Right renal pelvis (tissue), 4 donors: ENCODE data around the gene TEN1. TPM values are rescaled to one million over a fixed set of nuclear protein-coding genes. Genes with fewer than 3 reads are reported as not detected.
A peak's percentile ranks its signal among the peaks of the same experiment; 100 is the strongest.
"Not testable (repeated sequence)": the region's sequence is repeated elsewhere in the genome, so short reads cannot be mapped to it uniquely, and the experiment has no call there.

Experiments used
- DNase-seq, 4 donors: peaks; one replicate each; pipeline ENCODE4 v3.0.0-alpha.2; 2013; ENCODE audit warnings: low read depth in 4 of 4, low spot score in 3 of 4, missing footprints in 1 of 4
- polyA plus RNA-seq, 4 donors: library from polyadenylated mRNA; unstranded; fragments of 120-200 nt; gene quantifications; one replicate each; pipeline ENCODE4 v1.2.1, GENCODE V29; 2013; ENCODE audit not compliant: insufficient read length in 4 of 4

The TEN1 gene, protein sequence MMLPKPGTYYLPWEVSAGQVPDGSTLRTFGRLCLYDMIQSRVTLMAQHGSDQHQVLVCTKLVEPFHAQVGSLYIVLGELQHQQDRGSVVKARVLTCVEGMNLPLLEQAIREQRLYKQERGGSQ
- polyA plus RNA-seq, result 10 to 100 TPM; 23.7 to 26.3 (median 25.0) TPM

DNA sequence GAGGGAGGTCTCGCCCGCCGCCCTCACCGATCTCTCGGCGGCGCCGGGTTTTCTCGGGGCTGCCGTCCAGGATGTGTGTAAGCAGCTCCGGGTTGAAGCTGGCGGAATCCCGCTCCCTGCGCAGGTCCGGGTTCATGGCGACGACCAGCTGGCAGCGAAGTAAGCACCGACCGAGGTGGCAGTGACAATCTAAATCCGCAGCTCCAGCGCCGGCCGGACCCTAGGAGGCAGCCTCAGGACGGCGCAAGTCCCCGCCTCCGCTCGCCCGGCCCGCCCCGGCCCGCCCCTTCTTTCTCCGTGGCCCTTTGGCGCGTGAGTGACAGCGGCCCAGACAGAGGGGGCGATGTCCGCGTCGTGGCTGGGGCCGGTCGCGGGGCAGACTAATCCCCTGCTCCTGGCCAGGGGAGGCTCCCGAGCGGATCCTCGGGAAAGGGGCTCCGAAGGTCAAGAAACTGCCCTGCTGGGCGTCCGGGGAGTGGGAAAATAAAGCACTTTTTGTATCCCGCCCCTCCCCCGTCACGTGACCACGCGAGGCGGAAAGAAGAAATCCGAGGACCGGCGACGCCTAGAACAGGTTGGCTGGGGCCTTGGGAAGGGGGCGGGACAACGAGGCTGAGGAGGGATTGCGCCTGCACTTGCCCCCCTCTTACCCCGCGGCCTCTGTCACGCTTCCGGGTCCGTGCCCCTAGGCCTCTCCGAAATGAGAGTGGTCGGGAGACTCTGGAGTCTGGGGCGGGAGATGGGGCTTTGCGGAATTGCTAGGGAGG, at the start of gene TEN1, which contains the start of gene ACOX1:
TSS of gene TEN1 (plus strand) at position 303 of the 767 bp plus-strand sequence. CDS start 6,953 bp downstream, outside the sequence.
TSS of gene ACOX1 (minus strand) at position 229 of the 767 bp plus-strand sequence. CDS start at position 136, 93 bp downstream.
- peak; percentile 94 to 97 (median 96) for DNase-seq

DNA sequence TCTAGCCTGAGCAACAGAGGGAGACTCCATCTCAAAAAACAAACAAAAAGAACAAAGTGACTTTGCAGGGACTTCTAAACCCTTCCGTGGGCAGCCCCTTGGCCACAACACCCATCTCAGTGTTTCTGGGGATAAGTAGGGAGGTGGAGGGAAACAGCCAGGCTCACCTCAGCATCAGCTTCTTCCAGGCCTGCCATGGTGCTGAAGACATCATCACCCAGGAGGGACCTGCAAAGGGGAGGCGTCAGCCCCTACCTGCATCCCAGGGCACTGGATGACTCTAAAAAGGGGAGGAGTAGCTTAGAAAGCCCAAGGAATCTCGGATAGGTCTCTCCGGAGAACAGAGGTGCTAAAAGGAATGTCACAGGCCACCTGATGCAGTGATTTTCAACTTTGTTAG, 48.0 kb upstream of the TEN1 start:
- no peak for DNase-seq

DNA sequence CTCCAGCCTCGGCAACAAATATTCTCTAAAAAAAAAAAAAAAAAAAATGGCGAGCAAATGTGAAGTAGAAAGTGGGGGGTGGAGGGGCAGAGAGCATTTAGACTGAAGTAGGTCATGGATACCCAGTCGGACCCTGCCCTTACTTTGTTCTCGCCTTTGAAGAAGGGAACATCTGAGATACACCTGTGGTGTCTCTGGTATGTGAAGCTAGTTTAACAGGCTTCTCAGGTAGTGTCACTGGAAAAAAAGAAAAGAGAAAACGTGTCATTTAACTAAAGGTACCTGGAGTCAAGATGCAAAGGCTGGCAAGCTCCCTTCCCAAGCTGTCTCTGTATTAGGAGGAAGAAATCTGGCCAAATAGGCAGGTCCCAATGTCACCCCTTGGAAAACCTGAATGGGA, 46.2 kb upstream of the TEN1 start:
- no peak for DNase-seq

DNA sequence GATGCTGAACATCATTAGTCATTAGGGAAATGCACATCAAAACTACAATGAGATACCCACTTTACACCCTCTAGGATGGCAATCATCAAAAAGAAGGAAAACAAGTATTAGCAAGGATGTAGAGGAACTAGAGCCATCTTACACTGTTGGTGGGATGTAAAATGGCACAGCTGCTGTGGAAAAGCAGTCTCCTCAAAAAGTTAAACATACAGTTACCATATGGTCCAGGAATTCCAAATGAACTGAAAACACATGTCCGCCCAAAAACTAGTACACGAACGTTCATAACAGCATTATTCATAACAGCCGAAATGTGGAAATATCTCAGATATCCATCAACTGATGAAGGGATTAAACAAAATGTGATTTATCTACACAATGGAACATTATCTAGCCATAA, 45.2 kb upstream of the TEN1 start:
- no peak for DNase-seq

DNA sequence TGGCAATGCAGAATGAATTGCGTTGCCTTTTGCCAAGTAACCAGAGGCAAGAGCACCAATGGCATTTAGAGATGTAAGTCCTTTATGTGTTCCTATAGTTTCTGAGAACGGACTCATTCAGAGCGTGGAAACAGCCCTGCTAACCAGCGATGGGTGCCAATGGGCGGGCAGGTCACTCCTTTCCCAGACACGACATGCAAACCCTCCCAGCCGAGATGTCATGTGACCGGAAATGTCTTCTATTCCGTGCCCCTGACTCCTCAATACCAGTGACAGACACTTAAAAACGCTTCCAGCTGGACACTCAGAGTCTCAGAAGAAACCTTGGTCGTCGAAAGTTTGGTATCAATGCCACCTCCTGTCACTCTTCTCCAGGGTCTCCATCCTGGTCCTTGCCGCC, 41.4 kb upstream of the TEN1 start:
- no peak for DNase-seq

DNA sequence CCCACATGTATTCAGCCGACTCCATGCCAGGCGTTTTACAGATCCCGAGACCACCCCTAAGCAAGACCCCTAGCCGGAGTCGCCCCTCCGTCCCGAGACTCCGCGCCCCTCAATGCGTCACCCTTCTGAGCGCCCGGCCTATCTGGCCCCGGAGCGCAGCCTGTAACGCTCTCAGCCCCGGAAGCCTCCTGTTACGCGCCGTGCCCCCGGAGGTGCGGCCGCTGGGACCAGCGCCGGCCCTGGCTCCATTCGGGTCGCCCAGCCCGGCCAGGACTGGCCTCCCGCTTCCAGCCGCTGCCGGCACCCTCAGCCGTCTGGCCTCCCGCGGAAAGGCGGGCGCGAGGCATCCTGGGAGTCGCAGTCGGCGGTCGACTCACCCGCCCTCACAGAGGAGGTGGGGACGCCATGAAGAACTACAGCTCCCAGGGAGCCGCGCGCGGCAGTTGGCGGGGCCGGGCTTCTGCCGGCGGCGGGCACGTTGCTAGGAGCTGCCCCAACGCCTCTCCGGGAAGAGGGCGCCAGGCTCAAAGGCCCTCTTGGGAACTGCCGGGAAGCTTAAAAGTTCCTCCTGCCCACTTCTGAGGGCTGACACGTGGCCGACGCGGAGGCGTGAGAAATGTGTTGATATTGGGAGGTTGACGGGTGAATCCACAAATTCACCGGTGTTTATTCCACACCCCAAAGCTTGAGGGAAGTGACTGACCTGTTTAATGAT, 38.2 kb upstream of the TEN1 start, which contains the start of gene FBF1:
TSS of gene FBF1 (minus strand) at position 316 of the 715 bp plus-strand sequence. CDS start 2,893 bp downstream, outside the sequence.
- peak; percentile 78 to 87 (median 81) for DNase-seq

DNA sequence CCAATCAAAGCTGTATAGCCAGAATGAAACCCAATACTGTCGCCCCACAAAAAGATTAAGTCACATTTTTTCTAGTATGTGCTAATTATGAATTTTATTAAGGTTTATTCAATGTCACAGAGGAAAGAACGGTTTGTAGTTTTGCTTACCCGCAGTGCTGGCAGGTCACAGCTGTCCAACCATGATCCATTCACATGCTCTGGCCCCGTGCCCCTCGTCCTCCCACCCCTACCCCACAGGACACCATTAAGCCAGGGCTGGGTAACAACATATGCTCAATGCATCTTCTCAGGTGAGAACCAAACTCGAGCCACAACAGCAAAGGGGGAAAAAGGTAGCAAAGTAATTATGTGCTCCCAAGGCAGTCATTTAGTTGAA, 37.6 kb upstream of the TEN1 start:
- DNase-seq, result no peak

DNA sequence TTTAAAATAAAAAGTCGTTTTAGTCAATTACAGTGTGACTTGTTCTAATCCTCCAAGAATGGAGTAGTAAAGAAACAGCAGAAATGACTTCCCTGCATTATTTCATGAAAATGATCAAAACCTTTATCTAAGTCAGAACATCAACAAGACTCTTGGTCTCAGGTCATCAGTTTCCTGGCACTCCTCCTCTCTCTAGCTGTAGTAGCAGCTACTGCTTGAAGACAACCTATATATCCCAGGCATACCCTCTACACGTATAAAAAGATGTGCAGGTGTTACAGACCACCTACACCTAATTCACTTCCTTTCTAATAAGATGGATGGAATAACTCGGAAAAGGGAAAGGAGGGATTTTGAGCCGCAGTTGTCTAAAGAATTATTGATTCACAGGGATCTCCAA, 36.6 kb upstream of the TEN1 start:
- no peak for DNase-seq

DNA sequence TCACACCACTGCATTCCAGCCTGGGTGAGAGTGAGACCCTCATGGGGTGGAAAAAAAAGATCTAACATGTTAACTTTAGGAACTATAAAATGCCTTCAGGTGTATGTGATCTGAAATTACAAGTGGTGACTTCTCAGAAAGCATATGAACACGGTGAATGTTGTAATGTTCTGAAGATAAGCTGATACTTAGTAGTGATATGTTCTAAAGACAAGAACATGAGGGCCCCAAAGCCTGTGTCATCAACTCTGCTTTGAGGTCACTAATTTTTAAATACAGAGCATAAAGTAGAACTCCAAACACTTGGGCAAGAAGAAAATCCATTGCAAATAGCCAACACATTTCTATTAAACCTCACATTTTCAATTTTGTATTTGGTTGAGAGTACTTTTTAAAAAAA, 35.5 kb upstream of the TEN1 start:
- DNase-seq, result no peak

DNA sequence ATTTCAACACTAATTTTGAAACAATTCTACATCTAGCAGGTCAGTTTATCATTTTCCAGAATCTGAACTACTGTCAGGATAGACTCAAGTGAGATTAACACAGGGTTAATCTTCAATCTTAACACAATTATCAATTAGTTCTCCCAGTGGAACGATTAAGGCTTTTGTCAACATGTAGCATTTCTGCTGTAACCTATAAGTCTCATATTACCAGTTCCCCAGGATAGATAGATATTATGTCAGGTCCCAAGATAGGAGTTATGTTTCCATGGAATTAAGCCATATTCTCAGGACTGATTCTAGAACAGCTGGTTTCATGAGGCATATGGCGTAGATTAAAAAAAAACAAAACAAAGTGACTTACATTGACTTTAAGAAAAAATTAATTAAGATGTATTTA, 33.8 kb upstream of the TEN1 start:
- no peak for DNase-seq

DNA sequence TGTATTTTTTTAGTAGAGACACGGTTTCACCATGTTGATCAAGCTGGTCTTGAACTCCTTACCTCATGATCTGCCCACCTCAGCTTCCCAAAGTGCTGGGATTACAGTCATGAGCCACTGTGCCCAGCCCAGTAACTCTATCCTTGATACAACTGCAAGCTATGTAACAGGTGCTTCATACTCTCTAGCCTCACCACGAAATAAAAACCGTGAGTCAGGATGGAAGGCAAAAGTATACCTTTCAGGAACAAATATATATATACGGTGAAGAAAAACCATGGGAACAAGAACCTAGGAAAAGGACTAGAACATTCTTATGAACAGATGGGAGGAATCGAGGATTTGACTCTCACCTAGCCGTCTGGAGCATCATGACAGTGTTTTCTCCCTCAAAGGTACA, 28.6 kb upstream of the TEN1 start:
- DNase-seq, result no peak

DNA sequence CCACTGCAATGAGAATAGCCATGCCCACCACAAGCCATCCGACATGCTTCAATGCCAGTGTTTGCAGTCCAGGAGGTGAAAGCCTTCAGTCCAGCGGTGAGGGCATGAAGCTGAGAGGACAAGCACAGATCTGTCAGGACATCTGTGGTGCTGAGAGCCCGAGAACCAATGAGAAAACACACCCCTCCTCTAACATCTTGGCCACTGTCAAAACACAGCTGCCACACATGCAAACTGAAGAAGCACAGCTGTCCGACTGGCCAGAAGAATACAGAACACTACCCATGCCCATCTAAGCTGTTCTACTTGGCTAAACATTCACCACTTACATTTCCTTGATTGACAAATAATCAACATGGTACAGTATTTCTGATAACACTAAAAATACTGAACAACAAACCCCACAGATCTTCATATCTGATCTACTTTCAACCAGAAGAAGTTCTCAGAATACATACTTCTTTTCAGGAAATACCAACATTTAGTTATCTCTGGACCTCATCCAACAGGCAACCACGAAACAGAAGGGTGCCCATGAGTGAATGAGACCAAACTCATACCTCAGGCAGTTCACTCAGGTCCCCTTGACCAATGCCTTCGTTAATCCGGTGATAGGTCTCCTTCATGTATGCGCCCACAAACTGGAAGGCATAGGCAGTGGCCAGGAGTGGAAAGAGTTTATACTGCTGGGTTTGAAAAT, 28.0 kb upstream of the TEN1 start:
- no peak for DNase-seq

DNA sequence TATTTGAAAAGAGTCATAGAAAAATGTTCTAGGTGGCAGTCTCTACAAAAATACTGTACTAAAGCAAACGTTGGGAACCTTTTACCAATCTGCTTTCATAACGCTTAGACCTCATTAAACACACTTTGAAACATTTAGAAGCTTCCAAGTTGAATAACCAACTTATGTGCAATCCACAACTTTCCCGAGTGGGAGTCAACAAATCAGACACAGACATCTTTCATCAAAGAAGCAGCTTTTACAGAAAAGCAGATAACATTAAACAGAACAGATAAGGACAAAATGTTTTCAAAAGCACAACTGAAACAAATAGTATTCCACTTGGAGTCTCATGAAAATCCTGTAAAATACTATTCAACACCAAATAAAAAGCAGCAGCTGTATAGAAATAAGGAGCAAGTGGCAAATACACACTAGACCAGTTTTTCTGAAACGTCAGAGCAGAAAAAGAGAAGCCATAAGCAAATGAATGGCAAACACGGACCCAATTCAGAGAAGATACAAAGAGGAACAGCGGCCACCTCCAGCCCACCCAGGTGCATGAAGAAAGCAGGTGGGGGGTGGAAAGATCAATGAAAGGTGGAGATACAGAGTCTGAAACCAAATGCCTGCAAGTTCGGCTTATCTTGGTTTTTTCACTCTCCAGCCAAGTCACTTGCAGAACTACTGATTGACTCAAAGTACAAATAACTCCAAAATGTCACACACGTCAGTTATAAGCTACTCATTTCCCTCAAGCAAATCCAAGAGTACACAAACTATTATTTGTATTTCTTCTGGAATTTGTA, 19.8 kb upstream of the TEN1 start:
- DNase-seq, result no peak

DNA sequence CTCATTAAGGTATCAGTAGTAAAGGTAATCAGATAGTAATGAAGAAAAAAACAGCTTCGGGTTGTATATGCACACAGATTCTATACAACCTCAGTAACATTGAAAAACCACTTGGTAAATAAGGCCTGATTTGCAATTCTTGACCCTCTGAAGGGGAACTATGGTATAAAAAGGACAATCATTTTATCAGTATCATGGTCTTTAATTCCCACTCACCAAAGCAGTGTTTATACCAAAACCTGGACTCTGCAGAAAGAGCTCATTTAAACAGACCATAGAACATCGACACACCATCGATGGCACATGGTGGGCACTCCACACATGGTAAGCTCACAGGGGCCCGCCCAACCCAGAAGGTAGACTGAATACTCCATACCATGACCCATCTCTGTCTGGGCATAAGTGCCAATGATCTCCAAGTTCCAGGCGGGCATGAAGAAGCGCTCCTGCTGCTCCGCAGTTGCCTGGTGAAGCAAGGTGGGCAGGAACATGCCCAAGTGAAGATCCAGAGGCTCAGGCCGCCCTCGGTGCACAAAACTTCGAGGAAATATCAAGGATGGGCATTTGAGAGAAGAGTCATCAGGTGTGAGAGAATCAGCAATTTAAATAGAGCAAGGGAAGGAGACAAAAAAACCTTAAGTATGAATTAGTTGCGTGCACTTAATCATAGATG, 19.1 kb upstream of the TEN1 start:
- DNase-seq, result no peak

DNA sequence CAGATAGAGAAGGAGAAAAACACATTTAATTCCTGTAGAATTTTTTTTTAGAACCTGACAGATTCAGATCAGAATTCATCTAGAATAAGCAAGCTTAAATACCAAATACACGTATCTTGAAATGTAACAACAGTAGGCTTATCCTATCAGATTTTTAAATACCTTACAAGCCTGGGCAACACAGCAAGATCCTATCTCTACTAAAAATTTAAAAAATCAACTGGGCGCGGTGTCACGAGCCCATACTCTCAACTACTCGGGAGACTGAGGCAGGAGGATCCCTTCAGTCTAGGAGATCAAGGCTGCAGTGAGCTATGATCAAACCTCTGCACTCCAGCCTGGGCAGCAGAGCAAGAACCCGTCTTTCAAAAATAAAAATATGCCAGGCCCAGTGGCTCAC, 13.6 kb upstream of the TEN1 start:
- no peak for DNase-seq

DNA sequence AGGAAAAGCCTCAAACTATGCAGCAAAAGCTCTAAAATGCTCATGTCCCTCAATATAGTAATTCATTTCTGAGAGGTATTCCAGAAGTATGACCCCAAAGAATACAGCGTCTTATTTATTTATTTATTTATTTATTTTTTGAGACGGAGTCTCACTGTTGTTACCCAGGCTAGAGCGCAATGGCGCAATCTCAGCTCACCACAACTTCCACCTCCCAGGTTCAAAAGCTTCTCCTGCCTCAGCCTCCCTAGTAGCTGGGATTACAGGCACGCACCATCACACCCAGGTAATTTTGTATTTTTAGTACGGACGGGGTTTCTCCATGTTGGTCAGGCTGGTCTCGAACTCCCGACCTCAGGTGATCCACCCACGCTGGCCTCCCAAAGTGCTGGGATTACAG, 10.0 kb upstream of the TEN1 start:
- not testable (repeated sequence) for DNase-seq

DNA sequence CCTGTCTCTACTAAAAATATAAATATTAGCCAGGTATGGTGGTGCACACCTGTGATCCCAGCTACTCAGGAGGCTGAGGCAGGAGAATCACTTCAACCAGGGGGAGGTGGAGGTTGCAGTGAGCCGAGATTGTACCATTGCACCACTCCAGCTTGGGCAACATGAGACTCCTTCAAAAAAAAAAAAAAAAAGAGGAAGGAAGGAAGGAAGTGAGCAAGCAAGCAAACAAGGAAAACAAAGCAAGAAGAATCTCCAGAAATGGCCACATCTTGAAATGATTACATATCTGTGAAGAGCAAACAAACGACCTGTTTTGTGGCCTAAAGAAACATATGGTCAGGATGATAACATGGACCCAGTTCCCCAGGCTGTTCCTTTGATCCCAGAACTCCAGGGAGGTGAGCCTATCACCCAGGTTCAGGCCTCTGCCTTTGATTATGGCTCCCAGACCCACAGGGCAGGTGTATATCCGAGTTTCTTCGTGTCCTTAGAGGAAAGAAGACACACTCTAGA, 9.0 kb upstream of the TEN1 start:
- no peak for DNase-seq

DNA sequence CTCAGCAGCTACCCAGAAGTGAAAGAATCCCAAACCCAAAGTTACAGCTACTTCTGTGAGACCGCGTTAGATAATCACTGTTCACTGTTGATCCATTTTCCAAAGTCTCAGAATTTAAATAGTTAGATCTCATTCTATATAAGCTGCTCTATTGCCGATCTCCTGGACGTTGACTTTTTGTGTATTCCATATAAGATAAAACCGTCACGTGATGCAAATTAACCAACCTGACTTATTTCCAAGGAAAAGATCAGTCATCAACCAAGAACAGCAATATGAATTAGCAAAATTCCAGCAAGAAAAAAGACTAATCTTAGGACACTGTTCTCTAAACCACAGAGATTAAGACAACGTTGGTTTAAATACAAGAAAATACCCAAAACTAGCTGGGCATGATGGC, 8.4 kb upstream of the TEN1 start:
- DNase-seq, result no peak

DNA sequence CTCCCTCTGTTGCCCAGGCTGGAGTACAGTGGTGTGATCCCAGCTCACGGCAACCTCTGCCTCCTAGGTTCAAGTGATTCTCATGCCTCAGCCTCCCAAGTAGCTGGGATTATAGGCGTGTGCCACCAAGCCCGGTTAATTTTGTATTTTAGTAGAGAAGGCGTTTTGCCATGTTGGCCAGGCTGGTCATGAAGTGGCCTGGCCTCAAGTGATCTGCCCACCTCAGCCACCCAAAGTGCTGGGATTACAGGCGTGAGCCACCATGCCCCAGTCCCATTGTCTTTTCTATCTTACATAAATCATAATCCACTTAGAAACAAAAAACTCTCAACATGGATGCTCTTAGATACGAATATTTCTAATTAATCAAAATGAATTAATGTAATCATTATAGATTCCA, 3.9 kb upstream of the TEN1 start:
- not testable (repeated sequence) for DNase-seq
